Superior temporal gyrus (tissue), 1 donor: ENCODE measurements around the gene HRCT1.

ENCODE experiments used
- DNase-seq: peaks from one replicate; pipeline ENCODE4 v3.0.0-alpha.2; 2016; ENCODE audit errors: extremely low spot score

HRCT1 gene

GRCh38 chr9:35942286-35942685, 36.3 kb downstream of the HRCT1 start:
- DNase-seq, result no peak

- no peak for DNase-seq
Observed at GRCh38 chr9:35944173-35944572, 38.2 kb downstream of the HRCT1 start.

- DNase-seq, result no peak
Observed at GRCh38 chr9:35944841-35945240, 38.8 kb downstream of the HRCT1 start.

GRCh38 chr9:35945341-35946018, 39.5 kb downstream of the HRCT1 start:
- peak; percentile 80 for DNase-seq

- DNase-seq, result no peak
Observed at GRCh38 chr9:35948451-35948850, 42.4 kb downstream of the HRCT1 start.

- DNase-seq, result no peak
Observed at GRCh38 chr9:35948901-35949318, 42.9 kb downstream of the HRCT1 start.

GRCh38 chr9:35951736-35952135, 45.7 kb downstream of the HRCT1 start:
- DNase-seq, result no peak

- no peak for DNase-seq
Observed at GRCh38 chr9:35952526-35953191, 46.7 kb downstream of the HRCT1 start.

GRCh38 chr9:35954942-35955546, 49.0 kb downstream of the HRCT1 start:
- DNase-seq, result peak; percentile 86

- DNase-seq, result no peak
Observed at GRCh38 chr9:35956651-35957050, 50.6 kb downstream of the HRCT1 start.
